ENCODE measurements around the gene HOXD3.

The HOXD3 gene

GRCh38 chr2:176177580-176178037 is 20.5 kb downstream of the HOXD3 start:
- DNase-seq (ENCODE audit: low read depth in 2 of 2) = no peak

- no peak for DNase-seq (ENCODE audit: low read depth in 2 of 2)
Observed at GRCh38 chr2:176178038-176178756, 21.1 kb downstream of the HOXD3 start.

- DNase-seq (ENCODE audit: low read depth in 2 of 2) = no peak
Observed at GRCh38 chr2:176178757-176179295, 21.7 kb downstream of the HOXD3 start.

DNA sequence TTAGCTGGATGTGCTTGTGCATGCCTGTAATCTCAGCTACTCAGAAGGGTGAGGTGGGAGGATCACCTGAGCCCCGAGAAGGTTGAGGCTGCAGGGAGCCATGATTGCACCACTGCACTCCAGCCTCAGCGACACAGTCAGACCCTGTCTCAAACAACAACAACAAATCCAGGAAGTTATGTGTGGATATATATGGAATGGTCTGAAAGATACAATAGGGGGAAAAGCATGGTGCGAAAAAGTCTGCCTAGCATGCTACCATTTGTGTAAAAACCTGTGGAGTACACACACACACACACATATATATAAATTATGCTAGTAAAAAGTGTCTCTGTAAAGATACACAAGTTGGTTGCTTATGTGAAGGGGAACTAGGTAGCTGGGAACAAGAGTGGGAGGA is 24.4 kb downstream of the HOXD3 start:
- no peak for DNase-seq (ENCODE audit: low read depth in 2 of 2)

DNA sequence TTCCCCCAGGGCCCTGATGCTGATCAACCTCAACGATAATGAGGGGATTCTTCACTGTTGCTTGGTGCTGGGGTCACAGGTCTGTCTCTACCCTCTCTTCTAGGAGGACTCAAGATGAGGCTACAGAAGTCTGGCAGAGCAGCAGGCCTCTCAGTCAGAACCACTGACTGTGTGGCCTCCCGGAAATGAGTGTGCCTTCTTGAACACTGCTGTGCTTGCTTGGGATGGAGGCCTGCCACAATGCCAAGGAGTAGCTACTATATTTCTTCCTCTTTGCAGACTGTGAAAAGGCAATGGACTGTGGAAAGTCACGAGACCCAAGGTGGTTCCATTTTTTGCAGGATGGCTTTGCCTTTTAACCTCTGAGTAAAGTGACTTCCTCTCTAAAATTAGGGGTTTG is 25.6 kb downstream of the HOXD3 start:
- no peak for DNase-seq (ENCODE audit: low read depth in 2 of 2)

GRCh38 chr2:176184749-176185148 is 27.6 kb downstream of the HOXD3 start:
- DNase-seq (ENCODE audit: low read depth in 2 of 2) = no peak

GRCh38 chr2:176186024-176186423 is 28.9 kb downstream of the HOXD3 start:
- DNase-seq (ENCODE audit: low read depth in 2 of 2) = no peak

GRCh38 chr2:176187200-176187898 is 30.2 kb downstream of the HOXD3 start:
- no peak for DNase-seq (ENCODE audit: low read depth in 2 of 2)

GRCh38 chr2:176187899-176188773 is 31.0 kb downstream of the HOXD3 start, which contains the start of gene HOXD1:
Gene HOXD1 (plus strand): TSS chr2:176188668. CDS start chr2:176188802, 134 bp downstream.
- DNase-seq (ENCODE audit: low read depth in 2 of 2) = no peak

- no peak for DNase-seq (ENCODE audit: low read depth in 2 of 2)
Observed at GRCh38 chr2:176188774-176189680, 31.9 kb downstream of the HOXD3 start.

DNA sequence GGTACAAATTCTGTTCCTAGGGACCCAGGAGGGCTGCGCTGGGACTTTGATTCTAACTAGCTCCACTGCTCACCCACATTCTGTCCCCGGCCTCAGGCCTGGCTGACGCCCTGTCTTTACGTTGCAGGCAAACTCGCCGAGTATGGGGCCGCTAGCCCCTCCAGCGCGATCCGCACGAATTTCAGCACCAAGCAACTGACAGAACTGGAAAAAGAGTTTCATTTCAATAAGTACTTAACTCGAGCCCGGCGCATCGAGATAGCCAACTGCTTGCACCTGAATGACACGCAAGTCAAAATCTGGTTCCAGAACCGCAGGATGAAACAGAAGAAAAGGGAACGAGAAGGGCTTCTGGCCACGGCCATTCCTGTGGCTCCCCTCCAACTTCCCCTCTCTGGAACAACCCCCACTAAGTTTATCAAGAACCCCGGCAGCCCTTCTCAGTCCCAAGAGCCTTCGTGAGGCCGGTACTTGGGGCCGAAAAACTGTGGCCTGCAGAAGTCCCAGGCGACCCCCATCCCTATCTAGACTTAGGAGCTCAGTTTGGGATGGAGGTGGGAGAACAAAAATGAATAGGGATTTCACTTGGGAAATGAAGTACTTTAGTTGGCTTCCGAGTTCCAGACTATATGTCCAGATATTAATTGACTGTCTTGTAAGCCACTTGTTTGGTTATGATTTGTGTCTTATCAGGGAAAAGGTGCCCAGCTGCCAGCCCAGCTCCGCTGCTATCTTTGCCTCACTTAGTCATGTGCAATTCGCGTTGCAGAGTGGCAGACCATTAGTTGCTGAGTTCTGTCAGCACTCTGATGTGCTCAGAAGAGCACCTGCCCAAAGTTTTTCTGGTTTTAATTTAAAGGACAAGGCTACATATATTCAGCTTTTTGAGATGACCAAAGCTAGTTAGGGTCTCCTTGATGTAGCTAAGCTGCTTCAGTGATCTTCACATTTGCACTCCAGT is 32.9 kb downstream of the HOXD3 start:
- DNase-seq (ENCODE audit: low read depth in 2 of 2) = no peak

DNA sequence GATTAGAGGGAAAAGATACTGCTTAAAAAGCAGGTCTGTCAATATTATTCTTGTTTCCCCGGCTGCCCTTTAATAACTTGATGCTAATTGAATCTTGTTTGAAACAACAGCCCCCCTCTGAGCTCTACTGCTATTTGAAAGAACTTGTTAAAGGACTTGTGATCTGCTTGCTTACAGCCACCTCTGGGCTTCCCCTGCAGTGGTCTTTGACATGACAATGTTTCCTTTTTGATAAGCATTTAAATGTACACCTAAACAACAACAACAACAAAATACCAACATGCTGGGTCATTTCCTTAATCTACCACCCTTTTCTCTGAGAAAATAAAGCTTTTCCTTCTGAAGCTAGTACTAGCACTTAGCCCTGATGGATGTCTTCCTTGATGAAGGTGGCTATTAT is 35.2 kb downstream of the HOXD3 start:
- DNase-seq (ENCODE audit: low read depth in 2 of 2) = no peak

DNA sequence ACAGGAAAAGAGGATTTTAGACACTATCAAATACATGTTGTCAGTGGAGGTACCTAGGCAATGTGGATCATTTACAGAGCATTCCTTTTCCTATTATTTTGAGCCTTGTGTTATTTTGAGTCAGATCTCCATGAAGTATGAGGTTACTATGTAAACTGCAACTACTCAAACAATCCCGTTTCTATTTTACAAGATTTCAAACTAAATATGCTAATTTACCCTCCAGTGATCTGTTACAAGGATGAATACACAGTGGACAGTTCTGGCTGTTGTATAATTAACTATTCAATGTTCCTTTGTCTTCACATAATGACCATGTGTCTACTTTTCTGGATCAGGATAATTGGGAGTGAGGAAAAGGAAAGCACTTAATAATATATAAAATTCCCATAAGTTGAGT is 35.9 kb downstream of the HOXD3 start:
- DNase-seq (ENCODE audit: low read depth in 2 of 2) = no peak

DNA sequence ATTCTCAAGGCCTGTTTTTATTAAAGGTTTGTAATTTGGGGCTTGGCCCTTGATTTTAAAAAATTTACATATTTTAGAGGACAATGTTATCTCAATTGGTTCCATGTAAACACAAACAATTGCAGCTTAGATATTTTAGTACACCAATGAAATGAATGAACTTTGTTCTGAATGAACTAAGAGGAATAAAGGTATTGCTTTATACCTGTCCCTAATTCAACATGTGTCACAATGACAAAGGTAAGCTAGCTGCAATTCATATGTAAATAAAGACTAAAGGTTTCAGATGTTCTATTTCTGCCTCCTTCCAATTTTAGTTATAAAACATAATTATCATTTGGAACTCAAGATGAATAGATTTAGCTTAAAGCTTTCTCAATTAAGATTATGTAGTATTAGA is 42.8 kb downstream of the HOXD3 start:
- DNase-seq (ENCODE audit: low read depth in 2 of 2) = no peak

GRCh38 chr2:176200971-176201370 is 43.9 kb downstream of the HOXD3 start:
- DNase-seq (ENCODE audit: low read depth in 2 of 2) = no peak

GRCh38 chr2:176202491-176202890 is 45.4 kb downstream of the HOXD3 start:
- no peak for DNase-seq (ENCODE audit: low read depth in 2 of 2)

- DNase-seq (ENCODE audit: low read depth in 2 of 2) = no peak
Observed at GRCh38 chr2:176205126-176205525, 48.0 kb downstream of the HOXD3 start.

DNA sequence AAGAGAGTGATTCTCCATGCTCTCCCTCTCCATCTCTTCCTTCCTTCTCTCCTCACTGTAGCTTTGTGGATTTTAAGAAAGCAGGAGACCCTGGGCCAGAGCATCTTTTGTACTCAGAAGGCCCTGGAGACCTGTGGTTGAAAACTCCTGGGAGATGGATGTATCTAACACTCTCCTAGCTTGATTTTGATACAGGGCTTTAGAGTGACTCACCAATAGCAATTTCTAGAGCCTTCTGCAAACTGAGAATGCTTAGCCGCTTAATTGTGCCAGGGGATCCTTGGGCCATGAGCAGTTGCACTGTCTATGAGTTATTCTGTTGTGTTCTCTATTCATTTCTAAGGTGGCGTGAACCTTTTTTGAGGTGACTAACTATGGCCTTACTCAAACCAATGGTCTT is 49.0 kb downstream of the HOXD3 start:
- peak; percentile 33 to 38 for DNase-seq (ENCODE audit: low read depth in 2 of 2)

DNA sequence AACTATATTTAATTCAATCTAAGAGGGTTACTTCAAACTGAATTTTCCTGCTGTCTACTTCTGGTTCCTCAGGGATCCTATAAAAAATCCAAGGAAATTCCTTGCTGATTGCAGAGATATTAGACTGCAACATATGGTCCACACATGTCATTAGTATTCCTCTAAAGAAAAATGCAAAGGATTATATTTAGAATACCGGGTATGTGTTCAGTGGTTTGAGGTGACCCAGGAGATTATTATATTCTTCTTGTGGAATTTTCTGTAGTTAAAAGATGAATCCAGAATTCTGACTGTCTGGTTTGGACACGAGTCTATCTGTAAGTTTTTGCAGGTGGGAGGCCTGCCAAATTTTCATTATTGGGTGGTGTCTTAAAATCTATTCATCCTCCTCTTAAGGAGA is 49.6 kb downstream of the HOXD3 start:
- DNase-seq (ENCODE audit: low read depth in 2 of 2) = peak; percentile 92

DNA sequence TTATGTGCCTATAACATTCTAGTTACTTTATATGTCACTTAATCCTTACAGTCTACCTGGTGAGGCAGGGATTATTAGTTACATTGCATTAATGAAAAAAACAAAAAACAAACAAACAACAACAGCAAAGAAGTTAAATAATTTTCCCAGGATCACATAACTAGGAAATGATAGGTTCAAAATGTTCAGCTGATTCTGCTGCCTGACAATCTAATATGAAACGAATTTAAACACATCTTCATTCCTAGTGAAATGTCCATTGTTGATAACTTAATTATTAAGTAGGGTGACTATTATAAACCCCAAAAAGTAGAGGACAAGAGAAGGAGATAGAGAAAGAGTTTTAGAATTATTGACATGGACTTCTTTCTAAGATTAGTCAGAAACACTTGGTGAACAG is 54.0 kb downstream of the HOXD3 start:
- no peak for DNase-seq (ENCODE audit: low read depth in 2 of 2)

Measured in fibroblast of skin of left quadriceps (primary cell).